ENCODE measurements around the gene NCAPH2. TPM values are rescaled to one million over a fixed set of nuclear protein-coding genes. Genes with fewer than 3 reads are reported as not detected.
A peak's percentile ranks its signal among the peaks of the same experiment; 100 is the strongest.

The NCAPH2 gene
- total and polyA plus RNA-seq, 2 of the 13 experiments (the other 11 are each of a cell fraction or from before 2014, with no cell fraction given): 28.1 to 64.4 TPM

GRCh38 chr22:50525104-50525857, 17.3 kb downstream of the NCAPH2 start, which contains the start of gene SCO2 (continued):
- TF ChIP-seq SP140L (CRISPR knock-in tag; IDR thresholded peaks at IDR 0.05; ENCODE audit: borderline replicate concordance) (0 out of 2 replicates have a peak, but pooled peaks have one; percentile 38), JUNB (CRISPR knock-in tag; IDR thresholded peaks at IDR 0.05; ENCODE audit: borderline replicate concordance) (no peak), MYPOP (CRISPR knock-in tag; IDR thresholded peaks at IDR 0.05) (peak; percentile 85), ZFP37 (CRISPR knock-in tag; IDR thresholded peaks at IDR 0.05; ENCODE audit: borderline replicate concordance) (peak; percentile 74; the same call in 1 of the 2 replicates), EED (CRISPR knock-in tag; IDR thresholded peaks at IDR 0.05) (peak; percentile 83), ZSCAN5A (CRISPR knock-in tag; IDR thresholded peaks at IDR 0.05; ENCODE audit: borderline replicate concordance) (peak; percentile 69), PHF20 (CRISPR knock-in tag; IDR thresholded peaks at IDR 0.05) (peak; percentile 57), ZNF512 (CRISPR knock-in tag; IDR thresholded peaks at IDR 0.05) (0 out of 2 replicates have a peak, but pooled peaks have one; percentile 40), ATF7 (IDR thresholded peaks at IDR 0.05) (no peak), ATF7 (CRISPR knock-in tag; IDR thresholded peaks at IDR 0.05) (no peak), RBFOX2 (IDR thresholded peaks at IDR 0.05; ENCODE audit: low read depth, low read length) (peak; percentile 97), ZNF331 (CRISPR knock-in tag; IDR thresholded peaks at IDR 0.05) (peak; percentile 37; the same call in 1 of the 2 replicates), DNMT3B (CRISPR knock-in tag; conservative IDR thresholded peaks at IDR 0.05) (peak; percentile 47; the same call in 1 of the 2 replicates), BHLHE40 (IDR thresholded peaks at IDR 0.05; ENCODE audit: low read length) (peak; percentile 81), AGO1 (IDR thresholded peaks at IDR 0.05; ENCODE audit: low read depth, low read length, poor library complexity, severe bottlenecking) (peak; percentile 94), REXO4 (CRISPR knock-in tag; IDR thresholded peaks at IDR 0.05; ENCODE audit: borderline replicate concordance) (peak; percentile 77; the same call in 1 of the 2 replicates)
- TF ChIP-seq, protein P1, sequence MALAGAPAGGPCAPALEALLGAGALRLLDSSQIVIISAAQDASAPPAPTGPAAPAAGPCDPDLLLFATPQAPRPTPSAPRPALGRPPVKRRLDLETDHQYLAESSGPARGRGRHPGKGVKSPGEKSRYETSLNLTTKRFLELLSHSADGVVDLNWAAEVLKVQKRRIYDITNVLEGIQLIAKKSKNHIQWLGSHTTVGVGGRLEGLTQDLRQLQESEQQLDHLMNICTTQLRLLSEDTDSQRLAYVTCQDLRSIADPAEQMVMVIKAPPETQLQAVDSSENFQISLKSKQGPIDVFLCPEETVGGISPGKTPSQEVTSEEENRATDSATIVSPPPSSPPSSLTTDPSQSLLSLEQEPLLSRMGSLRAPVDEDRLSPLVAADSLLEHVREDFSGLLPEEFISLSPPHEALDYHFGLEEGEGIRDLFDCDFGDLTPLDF (CRISPR knock-in tag; IDR thresholded peaks at IDR 0.05): peak; percentile 67
- TF ChIP-seq, protein P2, sequence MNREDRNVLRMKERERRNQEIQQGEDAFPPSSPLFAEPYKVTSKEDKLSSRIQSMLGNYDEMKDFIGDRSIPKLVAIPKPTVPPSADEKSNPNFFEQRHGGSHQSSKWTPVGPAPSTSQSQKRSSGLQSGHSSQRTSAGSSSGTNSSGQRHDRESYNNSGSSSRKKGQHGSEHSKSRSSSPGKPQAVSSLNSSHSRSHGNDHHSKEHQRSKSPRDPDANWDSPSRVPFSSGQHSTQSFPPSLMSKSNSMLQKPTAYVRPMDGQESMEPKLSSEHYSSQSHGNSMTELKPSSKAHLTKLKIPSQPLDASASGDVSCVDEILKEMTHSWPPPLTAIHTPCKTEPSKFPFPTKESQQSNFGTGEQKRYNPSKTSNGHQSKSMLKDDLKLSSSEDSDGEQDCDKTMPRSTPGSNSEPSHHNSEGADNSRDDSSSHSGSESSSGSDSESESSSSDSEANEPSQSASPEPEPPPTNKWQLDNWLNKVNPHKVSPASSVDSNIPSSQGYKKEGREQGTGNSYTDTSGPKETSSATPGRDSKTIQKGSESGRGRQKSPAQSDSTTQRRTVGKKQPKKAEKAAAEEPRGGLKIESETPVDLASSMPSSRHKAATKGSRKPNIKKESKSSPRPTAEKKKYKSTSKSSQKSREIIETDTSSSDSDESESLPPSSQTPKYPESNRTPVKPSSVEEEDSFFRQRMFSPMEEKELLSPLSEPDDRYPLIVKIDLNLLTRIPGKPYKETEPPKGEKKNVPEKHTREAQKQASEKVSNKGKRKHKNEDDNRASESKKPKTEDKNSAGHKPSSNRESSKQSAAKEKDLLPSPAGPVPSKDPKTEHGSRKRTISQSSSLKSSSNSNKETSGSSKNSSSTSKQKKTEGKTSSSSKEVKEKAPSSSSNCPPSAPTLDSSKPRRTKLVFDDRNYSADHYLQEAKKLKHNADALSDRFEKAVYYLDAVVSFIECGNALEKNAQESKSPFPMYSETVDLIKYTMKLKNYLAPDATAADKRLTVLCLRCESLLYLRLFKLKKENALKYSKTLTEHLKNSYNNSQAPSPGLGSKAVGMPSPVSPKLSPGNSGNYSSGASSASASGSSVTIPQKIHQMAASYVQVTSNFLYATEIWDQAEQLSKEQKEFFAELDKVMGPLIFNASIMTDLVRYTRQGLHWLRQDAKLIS (CRISPR knock-in tag; IDR thresholded peaks at IDR 0.05): 0 out of 2 replicates have a peak, but pooled peaks have one; percentile 9

All from HepG2 (cell line).